Head of caudate nucleus (tissue), 42 donors: Measurements from ENCODE around the gene TDRD10.

ENCODE experiments used
- DNase-seq, 42 donors: peaks; one replicate each; pipeline versions ENCODE4 v3.0.0 to v3.0.0-alpha.2; 2020 to 2021; ENCODE audit warnings: mixed read lengths in 7 of 42
- intact Hi-C: fragments of 100-400 bp; cut with DNase I; formaldehyde crosslinking; loops from one replicate; pipeline ENCODE4 v1.15.0; 2022

The TDRD10 gene

DNA sequence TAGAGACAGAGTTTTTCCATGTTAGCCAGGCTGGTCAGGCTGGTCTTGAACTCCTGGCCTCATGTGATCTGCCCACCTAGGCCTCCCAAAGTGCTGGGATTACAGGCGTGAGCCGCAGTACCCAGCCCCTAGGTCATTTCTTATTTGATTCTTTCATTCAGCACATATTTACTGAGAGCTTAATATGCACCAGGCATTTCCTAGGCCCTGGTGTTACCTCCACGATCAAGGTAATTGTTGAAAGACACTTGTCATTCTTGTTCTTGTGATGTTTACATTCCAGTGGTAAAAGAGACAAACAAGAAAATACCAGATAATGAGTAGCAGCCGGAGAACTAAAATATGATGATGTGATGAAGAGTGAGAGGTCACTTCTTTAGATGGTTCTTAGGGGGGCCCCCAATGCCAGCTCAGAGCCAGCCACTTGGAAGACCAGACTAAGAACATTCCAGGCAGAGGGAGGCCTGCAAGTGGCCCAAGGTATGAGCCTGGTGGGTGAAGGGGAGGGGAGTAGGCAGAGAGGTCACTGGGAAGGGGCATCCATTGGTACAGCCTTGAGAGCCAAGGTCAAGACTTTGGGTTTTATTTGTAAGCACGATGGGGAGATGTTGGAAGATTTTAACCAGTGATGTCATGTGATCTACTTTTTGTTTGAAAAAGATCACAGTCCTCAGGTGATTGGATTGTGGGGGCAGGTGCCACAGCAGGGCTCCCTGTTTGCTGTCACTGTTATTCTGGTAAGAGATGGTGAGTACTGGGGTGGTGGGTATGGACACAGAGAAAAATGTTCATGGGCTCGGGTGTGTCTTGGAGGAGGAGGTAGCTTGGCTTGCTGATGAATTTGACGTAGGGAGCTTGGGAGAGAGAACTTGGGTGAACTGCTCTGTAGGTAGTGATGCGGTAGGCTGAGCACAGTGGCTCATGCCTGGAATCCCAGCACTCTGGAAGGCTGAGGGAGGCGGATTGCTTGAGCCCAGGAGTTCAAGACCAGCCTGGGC, 37.8 kb downstream of the TDRD10 start:
- intact Hi-C loops, result no loop called here
- no peak for DNase-seq

GRCh38 chr1:154541231-154541630, 39.2 kb downstream of the TDRD10 start:
- intact Hi-C loops, result no loop called here
- DNase-seq, result no peak

DNA sequence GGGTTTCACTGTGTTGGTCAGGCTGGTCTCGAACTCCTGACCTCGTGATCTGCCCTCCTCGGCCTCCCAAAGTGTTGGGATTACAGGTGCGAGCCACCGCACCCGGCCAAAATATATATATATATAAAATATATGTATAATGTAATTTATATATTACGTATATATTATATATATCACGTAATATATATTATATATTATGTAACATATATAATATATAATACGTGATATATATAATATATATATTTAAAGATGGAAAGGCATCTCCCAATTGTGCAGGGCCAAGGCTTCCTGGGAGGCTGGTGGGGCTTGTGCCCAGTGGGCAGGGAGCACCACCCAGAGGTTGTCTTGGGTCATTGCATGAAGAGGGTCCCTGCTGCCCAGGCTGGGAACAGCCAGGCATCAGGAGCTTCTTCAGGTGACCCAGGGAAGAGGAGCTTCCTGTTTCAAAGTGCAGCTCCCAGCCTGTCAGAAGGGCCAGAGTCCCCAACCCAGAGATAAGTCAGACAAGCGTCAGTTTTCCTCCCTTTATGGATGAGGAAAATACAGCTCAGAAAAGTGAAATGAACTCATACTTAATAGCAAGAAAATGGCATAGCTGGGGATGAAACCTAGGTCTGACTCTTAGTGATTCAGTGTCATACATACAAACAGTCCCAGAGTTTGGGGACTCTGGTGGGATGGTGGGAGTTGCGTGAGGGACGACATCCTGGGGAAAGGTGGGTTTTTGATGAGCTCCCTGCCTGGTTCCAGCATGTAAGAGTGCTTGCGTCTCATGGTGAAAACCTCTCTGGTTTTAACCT, 44.4 kb downstream of the TDRD10 start:
- DNase-seq, result peak; percentile 29 to 82 (median 62)
- intact Hi-C loops, result loop anchor here (5.0 kb wide), 1 partner anchor 64 kb away; no protein-coding TSS in a partner anchor

- intact Hi-C loops, result loop anchor here (5.0 kb wide), 1 partner anchor 65 kb away; no protein-coding TSS in a partner anchor
- no peak for DNase-seq
Observed at GRCh38 chr1:154547105-154547732, 45.2 kb downstream of the TDRD10 start.

DNA sequence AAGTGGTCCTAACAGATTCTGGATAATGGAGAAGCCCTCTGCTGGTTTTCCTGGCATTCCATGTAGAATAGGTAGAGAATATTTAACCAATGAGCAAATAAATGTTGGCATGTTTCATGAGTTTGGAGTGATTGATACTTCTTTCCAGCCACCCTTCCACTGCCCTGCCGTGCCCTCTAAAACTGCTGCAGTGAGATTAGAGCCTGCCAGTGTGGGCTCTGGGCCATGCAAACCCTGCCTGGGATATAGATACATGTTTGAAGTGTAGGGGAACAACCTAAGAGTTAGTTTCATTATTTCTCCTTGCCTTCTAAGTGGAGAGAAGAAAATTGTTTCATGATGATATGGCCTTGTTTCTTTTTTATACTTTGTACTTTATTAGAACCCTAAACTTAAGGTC, 46.0 kb downstream of the TDRD10 start:
- DNase-seq, result no peak
- intact Hi-C loops, result loop anchor here (5.0 kb wide), 1 partner anchor 66 kb away; no protein-coding TSS in a partner anchor

DNA sequence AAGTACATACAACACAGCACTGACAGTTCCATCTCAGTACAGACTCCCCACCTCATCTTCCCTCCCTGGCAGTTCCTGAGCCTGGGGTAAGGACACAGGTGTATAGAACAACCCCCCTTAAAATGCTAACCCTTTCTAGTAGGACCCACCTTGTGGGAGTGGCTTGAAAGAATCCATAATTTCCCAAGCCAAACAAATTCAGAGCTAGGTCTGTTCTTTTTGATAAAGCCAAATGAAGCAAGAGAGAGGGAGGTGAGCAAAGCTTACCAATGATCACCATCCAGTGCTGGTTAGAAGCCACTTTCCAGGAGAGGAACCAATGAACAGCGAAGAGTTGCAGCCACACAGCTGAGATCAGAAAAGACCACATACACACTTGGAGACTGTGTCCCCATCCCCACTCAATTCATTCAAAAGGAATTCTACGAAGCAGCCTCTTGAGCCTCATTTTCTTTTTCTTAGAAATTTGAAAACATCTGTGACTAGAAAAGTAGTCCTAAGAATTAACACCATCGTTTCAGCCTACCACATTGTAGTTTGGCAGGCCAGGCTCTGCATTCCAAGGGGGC, 47.3 kb downstream of the TDRD10 start:
- intact Hi-C loops, result loop anchor here (5.0 kb wide), 1 partner anchor 67 kb away; no protein-coding TSS in a partner anchor
- DNase-seq, result no peak

DNA sequence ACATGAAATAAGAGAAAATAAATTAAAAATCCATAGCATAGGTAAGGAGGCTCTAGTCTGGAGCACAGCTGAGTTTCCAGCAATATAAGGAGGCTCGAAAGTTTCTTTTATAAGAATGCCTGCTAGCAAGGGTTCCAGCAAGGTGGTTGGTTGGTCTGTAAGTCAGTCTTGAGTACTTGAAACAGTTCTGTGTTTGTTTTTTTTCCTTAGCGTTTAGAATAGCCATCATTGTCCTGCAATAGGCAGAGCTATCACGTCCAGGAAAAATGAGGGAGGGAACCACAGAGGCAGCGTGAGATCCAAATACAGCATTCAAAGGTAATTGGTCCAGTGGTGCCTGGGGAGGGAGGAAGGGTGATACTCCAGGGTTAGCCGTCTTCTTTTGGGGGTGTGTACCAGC, 48.1 kb downstream of the TDRD10 start:
- intact Hi-C loops, result no loop called here
- no peak for DNase-seq

- intact Hi-C loops, result no loop called here
- DNase-seq, result no peak
Observed at GRCh38 chr1:154550657-154551056, 48.6 kb downstream of the TDRD10 start.

- DNase-seq, result no peak
- intact Hi-C loops, result no loop called here
Observed at GRCh38 chr1:154551474-154551873, 49.5 kb downstream of the TDRD10 start.

- no peak for DNase-seq
- intact Hi-C loops, result no loop called here
Observed at GRCh38 chr1:154552036-154552435, 50.0 kb downstream of the TDRD10 start.

DNA sequence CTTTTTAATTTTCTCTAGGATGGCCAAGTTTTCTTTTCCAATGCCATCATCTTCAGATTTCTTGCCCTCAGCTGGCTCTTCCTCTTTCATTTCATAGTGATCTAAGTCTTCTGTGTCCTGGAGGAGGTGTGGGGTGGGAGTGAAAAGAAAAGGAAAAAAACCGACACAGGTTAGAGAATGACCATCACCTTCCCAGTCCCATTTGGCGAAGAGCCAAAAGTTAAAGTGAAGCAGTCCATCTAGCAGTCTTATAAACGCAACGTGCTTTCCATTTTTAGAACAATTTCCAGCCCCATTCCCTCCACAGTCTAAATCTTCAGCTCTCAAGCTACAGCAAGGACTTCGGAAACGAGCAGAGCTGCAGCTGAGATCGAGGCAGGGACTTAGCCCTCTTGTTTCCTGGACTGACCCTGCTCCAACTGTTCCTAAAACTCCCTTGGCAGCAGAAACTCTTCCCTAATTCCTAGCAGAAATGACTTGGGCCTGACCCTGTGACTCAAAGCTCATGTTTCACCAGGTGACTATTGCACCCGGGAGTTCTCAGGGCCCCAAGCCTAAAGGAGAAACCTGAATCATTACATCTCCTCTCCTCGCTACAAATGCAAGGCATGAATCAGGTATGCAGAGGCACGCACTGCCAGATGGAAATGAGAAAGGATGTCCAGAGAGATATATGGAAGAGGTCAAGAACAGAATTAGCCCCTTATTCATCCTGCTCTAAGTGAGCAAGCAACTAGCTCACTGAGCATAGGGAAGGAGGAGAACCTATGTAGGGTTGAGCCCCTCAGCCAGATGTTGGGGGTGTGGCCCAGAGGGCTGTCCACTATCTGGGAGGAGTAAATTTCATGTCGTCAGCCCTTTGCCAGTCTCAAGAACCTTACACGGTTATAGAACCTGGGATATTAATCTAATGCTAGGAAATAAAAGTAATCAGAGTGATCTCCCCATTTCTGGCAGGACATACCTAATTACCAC, 51.3 kb downstream of the TDRD10 start:
- DNase-seq, result no peak
- intact Hi-C loops, result no loop called here

GRCh38 chr1:154556422-154556821, 54.4 kb downstream of the TDRD10 start:
- intact Hi-C loops, result loop anchor here (5.0 kb wide), 5 partner anchors 51 to 381 kb away; partner anchors contain the start of genes ADAR, KCNN3, PMVK and UBAP2L
- DNase-seq, result no peak

DNA sequence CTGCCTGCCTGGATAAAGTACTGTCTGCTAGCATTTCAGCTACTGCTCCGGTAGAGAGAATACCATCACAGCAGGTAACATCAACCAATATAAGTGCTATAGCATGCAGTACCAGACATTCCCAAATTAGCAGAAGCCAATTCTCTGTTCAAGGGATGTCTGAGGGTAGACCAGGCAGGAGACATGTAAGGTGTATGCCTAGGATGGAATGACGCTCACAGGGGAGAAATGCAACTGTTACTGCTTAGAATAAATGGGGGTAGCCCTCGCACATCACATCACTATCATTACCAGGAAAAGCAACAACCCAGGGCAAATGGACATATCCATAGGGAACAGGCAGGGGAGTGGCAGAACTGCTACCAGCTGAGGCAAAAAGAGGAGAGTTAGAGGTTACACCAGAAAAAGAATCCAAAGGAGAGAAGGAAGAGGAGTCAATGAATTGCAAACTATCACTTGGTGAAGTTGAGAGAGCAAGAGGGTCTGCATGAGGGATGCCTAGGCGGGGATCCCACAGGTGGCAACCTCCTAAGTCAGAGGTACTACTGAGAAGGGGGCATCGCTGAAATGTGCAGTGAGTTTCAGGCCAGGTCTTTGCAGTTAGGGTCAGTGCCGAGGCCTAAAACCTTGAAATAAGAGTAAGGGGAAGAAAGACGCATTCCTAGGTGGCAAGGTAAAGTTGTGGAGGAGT, 55.4 kb downstream of the TDRD10 start:
- intact Hi-C loops, result loop anchor here (5.0 kb wide), 5 partner anchors 50 to 380 kb away; partner anchors contain the start of genes ADAR, KCNN3, PMVK and UBAP2L
- no peak for DNase-seq

DNA sequence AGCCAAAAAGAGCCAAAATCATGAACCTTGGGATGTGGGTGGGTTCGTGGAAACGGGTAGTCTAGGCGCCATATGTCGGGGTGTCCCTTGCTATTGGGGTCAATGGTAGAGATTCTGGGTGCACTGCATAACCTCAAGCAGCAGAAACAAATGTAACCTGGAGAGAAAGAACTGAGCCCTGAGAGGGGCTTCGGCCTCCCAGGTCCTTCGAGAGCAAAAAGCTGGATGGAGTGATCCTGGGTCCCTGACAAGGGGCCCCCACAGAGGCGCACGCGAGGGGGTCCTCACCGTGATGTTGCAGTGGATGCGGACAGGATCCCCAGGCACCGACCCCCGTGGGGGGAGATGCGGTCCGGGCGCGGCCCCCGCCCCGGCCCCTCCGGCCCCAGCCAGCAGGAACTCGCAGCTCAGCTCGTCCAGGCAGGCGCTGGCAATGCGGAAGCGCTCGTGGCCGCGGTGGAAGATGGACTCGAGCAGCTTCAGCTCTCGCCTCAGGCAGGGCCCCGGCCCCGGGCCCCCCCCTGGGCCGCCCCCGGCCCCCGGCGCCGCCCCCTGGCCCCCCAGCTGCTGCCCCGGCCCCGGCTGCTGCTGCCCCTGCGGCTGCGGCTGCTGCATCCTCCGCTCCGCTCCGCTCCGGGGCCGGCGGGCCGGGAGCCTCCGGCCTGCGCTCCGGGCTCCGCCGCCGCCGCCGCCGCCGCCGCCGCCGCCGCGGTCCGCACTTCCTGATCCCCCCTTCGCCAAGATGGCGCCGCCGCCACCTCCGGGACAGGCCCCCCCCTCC, 56.1 kb downstream of the TDRD10 start, which contains the start of gene UBE2Q1:
Gene UBE2Q1, minus strand, starts transcription at position 724 of the 781 bp plus-strand sequence. Its CDS starts 109 bp downstream, at position 615.
- intact Hi-C loops, result loop anchor here (5.0 kb wide), 5 partner anchors 49 to 379 kb away; partner anchors contain the start of genes ADAR, KCNN3, PMVK and UBAP2L
- peak in 17 of 42 donors; percentile 18 to 59 (median 36) for DNase-seq

DNA sequence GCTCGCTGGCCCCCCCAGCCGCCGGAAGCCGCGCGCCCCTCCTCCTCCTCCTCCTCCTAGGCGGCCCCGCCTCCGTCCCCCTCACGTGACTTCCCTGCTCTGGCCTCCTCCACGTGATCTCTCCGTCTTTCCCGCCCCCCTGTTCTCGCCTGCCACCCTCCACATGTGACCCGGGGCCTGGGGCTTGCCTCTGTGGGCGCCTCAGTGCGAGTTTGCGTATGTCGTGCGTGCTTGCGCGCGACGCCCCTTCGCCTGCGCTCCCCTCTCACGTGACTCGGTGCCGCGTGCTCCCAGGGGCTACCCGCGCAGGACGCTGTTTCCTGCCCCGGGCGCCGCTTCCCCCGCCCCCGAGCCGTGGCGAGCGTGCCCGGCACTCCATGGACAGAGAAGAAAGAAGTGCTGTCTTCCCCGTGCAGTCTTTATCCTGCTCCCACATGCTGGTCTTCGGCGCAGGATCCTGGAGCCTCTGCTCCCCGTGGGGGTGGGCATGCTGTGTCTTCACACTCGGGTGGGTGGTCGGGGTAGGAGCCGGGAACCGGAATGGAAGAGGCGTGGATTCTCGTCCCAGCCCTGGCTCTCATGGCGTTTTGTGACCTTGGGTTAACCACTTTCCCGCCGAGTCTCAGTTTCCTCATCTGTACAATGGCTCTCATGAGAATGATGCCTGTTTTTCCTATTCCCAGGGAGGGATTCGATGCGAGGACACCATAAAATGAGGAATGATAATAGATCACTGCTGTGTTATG, 56.9 kb downstream of the TDRD10 start:
- intact Hi-C loops, result loop anchor here (5.0 kb wide), 5 partner anchors 48 to 378 kb away; partner anchors contain the start of genes ADAR, KCNN3, PMVK and UBAP2L
- peak; percentile 98 to 100 (median 99) for DNase-seq
